Neural progenitor cell (in vitro differentiated cells): ENCODE data around the gene APC. TPM values are rescaled to one million over a fixed set of nuclear protein-coding genes. Genes with fewer than 3 reads are reported as not detected.
"Not testable (repeated sequence)": the region's sequence is repeated elsewhere in the genome, so short reads cannot be mapped to it uniquely, and the experiment has no call there.

ENCODE experiments used
- DNase-seq: peaks from one replicate; pipeline ENCODE4 v3.0.0-alpha.2; 2016; ENCODE audit warnings: low spot score
- H2AFZ ChIP-seq: fragments of 200-600 bp; sonication (generic); replicated peaks from 2 replicates; pipeline ENCODE4 v1.6.1; 2016; ENCODE audit warnings: antibody characterized with exemption
- H3F3A ChIP-seq: fragments of 200-600 bp; sonication (generic); 2 replicates; pipeline ENCODE4 v1.6.1; 2016; ENCODE audit warnings: antibody characterized with exemption, low read depth
- H3K27ac ChIP-seq: fragments of 200-600 bp; sonication (generic); 2 replicates; pipeline ENCODE4 v1.5.1; 2016; ENCODE audit warnings: mild to moderate bottlenecking
- H3K27me3 ChIP-seq: fragments of 200-600 bp; sonication (generic); 2 replicates; pipeline ENCODE4 v1.6.1; 2016; ENCODE audit warnings: mild to moderate bottlenecking, moderate library complexity
- H3K36me3 ChIP-seq: fragments of 200-600 bp; sonication (generic); 2 replicates; pipeline ENCODE4 v1.5.1; 2016
- H3K4me1 ChIP-seq: fragments of 200-600 bp; sonication (generic); 2 replicates; pipeline ENCODE4 v1.6.1; 2016; ENCODE audit warnings: mixed run types
- H3K4me2 ChIP-seq: fragments of 200-600 bp; sonication (generic); 2 replicates; pipeline ENCODE4 v1.6.1; 2016
- H3K4me3 ChIP-seq: fragments of 200-600 bp; sonication (generic); 2 replicates; pipeline ENCODE4 v1.5.1; 2016
- H3K79me2 ChIP-seq: fragments of 200-600 bp; sonication (generic); 2 replicates; pipeline ENCODE4 v1.6.1; 2016; ENCODE audit warnings: low read depth
- H3K9ac ChIP-seq: fragments of 200-600 bp; sonication (generic); 2 replicates; pipeline ENCODE4 v1.6.1; 2016
- H3K9me3 ChIP-seq: fragments of 200-600 bp; sonication (generic); 2 replicates; pipeline ENCODE4 v1.5.1; 2016; ENCODE audit warnings: low read depth
- H4K20me1 ChIP-seq: fragments of 200-600 bp; sonication (generic); 2 replicates; pipeline ENCODE4 v1.6.1; 2016; ENCODE audit warnings: low read depth
- H3K27ac Mint-ChIP-seq: 3 replicates; pipeline ENCODE4 v1.8.0; 2021; ENCODE audit warnings: mixed read lengths
- H3K27me3 Mint-ChIP-seq: 2 replicates; pipeline ENCODE4 v1.8.0; 2022; ENCODE audit warnings: low read depth, mild to moderate bottlenecking, inconsistent platforms, moderate library complexity, mixed read lengths; ENCODE audit not compliant: insufficient read depth
- H3K36me3 Mint-ChIP-seq: 3 replicates; pipeline ENCODE4 v1.8.0; 2021; ENCODE audit warnings: mixed read lengths
- H3K4me1 Mint-ChIP-seq: 3 replicates; pipeline ENCODE4 v1.8.0; 2021; ENCODE audit warnings: mixed read lengths
- H3K4me3 Mint-ChIP-seq: 3 replicates; pipeline ENCODE4 v1.8.0; 2021; ENCODE audit warnings: mild to moderate bottlenecking, moderate library complexity, mixed read lengths
- H3K9me3 Mint-ChIP-seq: 3 replicates; pipeline ENCODE4 v1.8.0; 2020; ENCODE audit warnings: mixed read lengths
- CTCF ChIP-seq: fragments of 200-600 bp; sonication (generic); IDR thresholded peaks from 2 replicates; pipeline ENCODE4 v1.5.1; 2017; ENCODE audit warnings: antibody characterized with exemption, mild to moderate bottlenecking
- EZH2 ChIP-seq: fragments of 200-600 bp; sonication (generic); IDR thresholded peaks from 2 replicates; pipeline ENCODE4 v1.6.1; 2017; ENCODE audit warnings: antibody characterized with exemption, mild to moderate bottlenecking, moderate library complexity
- EZH2phosphoT487 ChIP-seq: fragments of 200-600 bp; sonication (generic); IDR thresholded peaks from 2 replicates; pipeline ENCODE4 v1.6.1; 2017; ENCODE audit warnings: antibody characterized with exemption
- total RNA-seq: library from RNA; depleted of rRNA; stranded (reverse); fragments of >200 nt; gene quantifications from 2 replicates; pipeline ENCODE4 v1.2.3, GENCODE V29; 2015; ENCODE audit warnings: low replicate concordance

The APC gene
- total RNA-seq, 1 donor from 2014 or later, result 39.7 TPM

DNA sequence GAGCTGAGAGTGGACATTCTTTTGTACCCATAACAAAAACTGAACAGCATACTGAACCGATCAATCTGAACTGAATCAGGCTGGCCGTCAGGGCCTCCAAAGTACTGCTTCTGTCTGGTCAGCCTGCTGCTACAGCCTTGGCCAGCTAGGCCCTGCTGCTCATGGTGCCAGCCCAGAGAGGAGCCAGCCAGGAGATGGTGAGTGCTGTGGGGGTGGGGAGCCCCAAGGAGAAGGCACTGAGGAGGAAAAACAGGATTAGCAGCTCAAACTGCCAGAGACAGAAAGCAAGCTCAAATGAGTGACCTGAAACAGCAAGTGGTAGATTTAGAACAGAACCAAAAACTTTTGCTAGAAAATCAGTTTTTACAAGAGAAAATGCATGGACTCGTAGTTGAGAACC, 147.3 kb downstream of the APC start:
- Histone ChIP-seq H3K4me2 (no peak overlapping the region), H3K9ac (no peak overlapping the region), H4K20me1 (no peaks in the 10 kb centered on the region), H3F3A (no peaks in the 10 kb centered on the region), H3K79me2 (no peaks in the 10 kb centered on the region), H2AFZ (no peak overlapping the region), H3K27me3 (no peaks in the 10 kb centered on the region), H3K4me3 (no peak overlapping the region), H3K4me1 (peaks cover 6% of the 10 kb centered on the region), H3K27ac (no peak overlapping the region), H3K9me3 (no peaks in the 10 kb centered on the region), H3K36me3 (peaks cover 4% of the 10 kb centered on the region)
- Mint-ChIP-seq H3K27me3 (no peaks in the 10 kb centered on the region), H3K9me3 (no peaks in the 10 kb centered on the region), H3K4me3 (no peak overlapping the region), H3K4me1 (peaks cover 5% of the 10 kb centered on the region), H3K27ac (no peak overlapping the region), H3K36me3 (peaks cover 17% of the 10 kb centered on the region)
- no peak for TF ChIP-seq CTCF
- TF ChIP-seq EZH2phosphoT487, result no peak
- TF ChIP-seq EZH2, result no peak
- peak; percentile 11 for DNase-seq

GRCh38 chr5:112886975-112887374, 149.3 kb downstream of the APC start:
- no peak overlapping the region for H3K4me3 ChIP-seq
- Mint-ChIP-seq H3K4me1 (peaks cover 5% of the 10 kb centered on the region), H3K4me3 (no peak overlapping the region), H3K27me3 (no peaks in the 10 kb centered on the region), H3K27ac (no peak overlapping the region), H3K36me3 (peaks cover 18% of the 10 kb centered on the region), H3K9me3 (no peaks in the 10 kb centered on the region)
- peaks cover 4% of the 10 kb centered on the region for H3K36me3 ChIP-seq
- no peaks in the 10 kb centered on the region for H3K79me2 ChIP-seq
- TF ChIP-seq EZH2phosphoT487 (no peak), CTCF (no peak), EZH2 (no peak)
- no peaks in the 10 kb centered on the region for H3F3A ChIP-seq
- no peak overlapping the region for H3K27ac ChIP-seq
- no peak for DNase-seq
- no peaks in the 10 kb centered on the region for H4K20me1 ChIP-seq
- no peak overlapping the region for H3K9ac ChIP-seq
- H3K9me3 ChIP-seq, result no peaks in the 10 kb centered on the region
- H3K27me3 ChIP-seq, result no peaks in the 10 kb centered on the region
- H2AFZ ChIP-seq, result no peak overlapping the region
- H3K4me2 ChIP-seq, result no peak overlapping the region
- H3K4me1 ChIP-seq, result peaks cover 6% of the 10 kb centered on the region

DNA sequence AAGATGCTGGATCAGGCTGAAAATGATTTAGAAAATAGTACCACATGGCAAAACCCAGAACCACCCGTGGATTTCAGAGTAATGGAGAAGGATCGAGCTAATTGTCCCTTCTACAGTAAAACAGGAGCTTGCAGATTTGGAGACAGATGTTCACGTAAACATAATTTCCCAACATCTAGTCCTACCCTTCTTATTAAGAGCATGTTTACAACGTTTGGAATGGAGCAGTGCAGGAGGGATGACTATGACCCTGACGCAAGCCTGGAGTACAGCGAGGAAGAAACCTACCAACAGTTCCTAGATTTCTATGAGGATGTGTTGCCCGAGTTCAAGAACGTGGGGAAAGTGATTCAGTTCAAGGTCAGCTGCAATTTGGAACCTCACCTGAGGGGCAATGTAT, 154.4 kb downstream of the APC start:
- not testable (repeated sequence) for H3K4me2 ChIP-seq, H2AFZ ChIP-seq, H3K27ac ChIP-seq, H3K27ac Mint-ChIP-seq, DNase-seq, H3K36me3 ChIP-seq, H3K4me3 Mint-ChIP-seq, H3K9me3 Mint-ChIP-seq, H4K20me1 ChIP-seq, H3K4me3 ChIP-seq, H3K27me3 Mint-ChIP-seq, H3K79me2 ChIP-seq, H3F3A ChIP-seq, H3K9ac ChIP-seq, H3K9me3 ChIP-seq, H3K27me3 ChIP-seq, H3K4me1 ChIP-seq, H3K4me1 Mint-ChIP-seq
- H3K36me3 Mint-ChIP-seq, result peaks cover 27% of the 10 kb centered on the region

DNA sequence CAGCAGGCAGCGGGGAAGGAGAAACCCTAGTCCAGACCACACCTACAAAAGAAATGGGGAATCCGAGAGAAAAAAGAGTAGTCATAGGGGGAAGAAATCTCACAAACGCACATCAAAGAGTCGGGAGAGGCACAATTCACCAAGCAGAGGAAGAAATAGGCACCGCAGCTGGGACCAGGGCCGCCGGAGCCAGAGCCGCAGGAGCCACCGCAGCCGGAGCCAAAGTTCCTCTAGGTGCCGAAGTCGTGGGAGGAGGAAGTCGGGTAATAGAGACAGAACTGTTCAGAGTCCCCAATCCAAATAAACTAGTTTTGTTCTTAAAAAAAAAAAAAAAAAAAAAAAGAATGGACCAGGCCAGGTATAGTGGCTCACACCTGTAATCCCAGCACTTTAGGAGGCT, 155.1 kb downstream of the APC start:
- no peaks in the 10 kb centered on the region for H3K79me2 ChIP-seq
- peaks cover 4% of the 10 kb centered on the region for H3K4me1 Mint-ChIP-seq
- no peaks in the 10 kb centered on the region for H3F3A ChIP-seq
- H2AFZ ChIP-seq, result no peak overlapping the region
- no peak for DNase-seq
- H3K27me3 ChIP-seq, result no peaks in the 10 kb centered on the region
- H3K9me3 ChIP-seq, result no peaks in the 10 kb centered on the region
- no peak overlapping the region for H3K4me3 Mint-ChIP-seq
- no peak overlapping the region for H3K27ac Mint-ChIP-seq
- no peak overlapping the region for H3K27ac ChIP-seq
- no peaks in the 10 kb centered on the region for H3K27me3 Mint-ChIP-seq
- H3K4me1 ChIP-seq, result no peaks in the 10 kb centered on the region
- H3K4me2 ChIP-seq, result no peak overlapping the region
- no peak overlapping the region for H3K9ac ChIP-seq
- no peaks in the 10 kb centered on the region for H4K20me1 ChIP-seq
- no peak overlapping the region for H3K4me3 ChIP-seq
- no peaks in the 10 kb centered on the region for H3K36me3 ChIP-seq
- peaks cover 29% of the 10 kb centered on the region for H3K36me3 Mint-ChIP-seq
- H3K9me3 Mint-ChIP-seq, result no peaks in the 10 kb centered on the region
- no peak for TF ChIP-seq EZH2phosphoT487
- TF ChIP-seq EZH2, result no peak
- no peak for TF ChIP-seq CTCF
